Coronary artery (tissue), 2 donors: ENCODE results near the gene BCL2L11.
A peak's percentile ranks its signal among the peaks of the same experiment; 100 is the strongest.
"Not testable (repeated sequence)": the region's sequence is repeated elsewhere in the genome, so short reads cannot be mapped to it uniquely, and the experiment has no call there.

Experiments
- DNase-seq: peaks from one replicate; pipeline ENCODE4 v3.0.0-alpha.2; 2017; ENCODE audit warnings: low spot score
- H3K27ac ChIP-seq, 2 donors: fragments of 200-600 bp; sonication (generic); one replicate each; pipeline ENCODE4 v1.5.1; 2016 to 2019
- H3K4me3 ChIP-seq: fragments of 200-600 bp; sonication (generic); 2 replicates; pipeline ENCODE4 v1.5.1; 2016; ENCODE audit warnings: mild to moderate bottlenecking, moderate library complexity
- TF ChIP-seq, protein P1 (sequence below): fragments of 200-600 bp; sonication (generic); IDR thresholded peaks from one replicate; pipeline ENCODE4 v1.5.1; 2019; ENCODE audit warnings: antibody characterized with exemption

The BCL2L11 gene

GRCh38 chr2:111120253-111121027 lies at the start of gene BCL2L11:
Gene BCL2L11, plus strand, starts transcription at chr2:111120914. Its CDS starts 2,832 bp downstream, at chr2:111123746.
- H3K27ac ChIP-seq = peak within 1 kb of the TSS; percentile 70 to 88
- TF ChIP-seq, protein P1, sequence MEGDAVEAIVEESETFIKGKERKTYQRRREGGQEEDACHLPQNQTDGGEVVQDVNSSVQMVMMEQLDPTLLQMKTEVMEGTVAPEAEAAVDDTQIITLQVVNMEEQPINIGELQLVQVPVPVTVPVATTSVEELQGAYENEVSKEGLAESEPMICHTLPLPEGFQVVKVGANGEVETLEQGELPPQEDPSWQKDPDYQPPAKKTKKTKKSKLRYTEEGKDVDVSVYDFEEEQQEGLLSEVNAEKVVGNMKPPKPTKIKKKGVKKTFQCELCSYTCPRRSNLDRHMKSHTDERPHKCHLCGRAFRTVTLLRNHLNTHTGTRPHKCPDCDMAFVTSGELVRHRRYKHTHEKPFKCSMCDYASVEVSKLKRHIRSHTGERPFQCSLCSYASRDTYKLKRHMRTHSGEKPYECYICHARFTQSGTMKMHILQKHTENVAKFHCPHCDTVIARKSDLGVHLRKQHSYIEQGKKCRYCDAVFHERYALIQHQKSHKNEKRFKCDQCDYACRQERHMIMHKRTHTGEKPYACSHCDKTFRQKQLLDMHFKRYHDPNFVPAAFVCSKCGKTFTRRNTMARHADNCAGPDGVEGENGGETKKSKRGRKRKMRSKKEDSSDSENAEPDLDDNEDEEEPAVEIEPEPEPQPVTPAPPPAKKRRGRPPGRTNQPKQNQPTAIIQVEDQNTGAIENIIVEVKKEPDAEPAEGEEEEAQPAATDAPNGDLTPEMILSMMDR = no peak
- H3K4me3 ChIP-seq = peak within 1 kb of the TSS; percentile 90
- DNase-seq = peak; percentile 90

- H3K27ac ChIP-seq = peak overlapping the region; percentile 28 to 60
- no peak for DNase-seq
- H3K4me3 ChIP-seq = no peak overlapping the region
- TF ChIP-seq, protein P1 = no peak
Measured at GRCh38 chr2:111071600-111072171, 49.0 kb upstream of the BCL2L11 start.

DNA sequence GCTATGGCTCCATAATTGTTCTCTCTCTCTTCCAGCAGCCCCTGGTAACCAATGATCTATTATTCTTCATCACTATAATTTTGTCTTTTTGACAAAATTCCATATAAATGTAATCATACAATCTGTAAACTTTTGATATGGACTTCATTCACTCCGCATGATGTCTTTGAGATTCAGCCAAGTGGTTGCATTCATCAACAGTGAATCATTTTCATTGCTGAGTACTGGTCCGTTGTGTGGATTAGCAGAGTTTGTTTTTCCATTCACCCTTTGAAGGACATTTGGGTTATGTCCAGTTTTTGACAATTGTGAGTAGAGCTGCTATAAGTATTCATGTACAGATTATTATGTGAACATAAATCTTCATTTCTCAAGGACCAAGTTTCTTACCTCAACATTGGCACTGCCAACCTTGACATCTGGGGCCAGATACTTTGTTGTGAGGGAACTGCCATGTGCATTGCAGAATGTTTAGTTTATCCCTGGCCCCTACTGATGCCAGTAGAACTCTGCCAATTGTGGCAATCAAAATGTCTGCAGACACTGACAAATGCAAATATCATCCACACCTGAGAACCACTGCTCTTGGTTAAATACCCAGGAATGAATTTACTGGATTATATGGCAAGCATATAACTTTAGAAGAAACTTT lies 48.4 kb upstream of the BCL2L11 start:
- no peak for DNase-seq
- H3K27ac ChIP-seq = peak overlapping the region; percentile 28 to 60
- TF ChIP-seq, protein P1 = no peak
- no peak overlapping the region for H3K4me3 ChIP-seq

DNA sequence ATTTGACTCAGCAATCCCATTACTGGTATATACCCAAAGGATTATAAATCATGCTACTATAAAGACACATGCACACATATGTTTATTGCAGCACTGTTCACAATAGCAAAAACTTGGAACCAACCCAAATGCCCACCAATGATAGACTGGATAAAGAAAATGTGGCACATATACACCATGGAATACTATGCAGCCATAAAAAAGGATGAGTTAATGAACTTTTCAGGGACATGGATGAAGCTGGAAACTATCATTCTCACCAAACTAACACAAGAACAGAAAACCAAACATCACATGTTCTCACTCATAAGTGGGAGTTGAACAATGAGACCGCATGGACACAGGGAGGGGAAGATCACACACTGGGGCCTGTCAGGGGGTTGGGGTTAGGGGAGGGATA lies 38.1 kb upstream of the BCL2L11 start:
- not testable (repeated sequence) for H3K4me3 ChIP-seq, DNase-seq, H3K27ac ChIP-seq

GRCh38 chr2:111091811-111092211 lies 28.9 kb upstream of the BCL2L11 start:
- TF ChIP-seq, protein P1 = no peak
- Histone ChIP-seq H3K4me3 (no peak overlapping the region), H3K27ac (no peak overlapping the region)
- no peak for DNase-seq

- Histone ChIP-seq H3K4me3 (no peak overlapping the region), H3K27ac (no peak overlapping the region)
- DNase-seq = no peak
- TF ChIP-seq, protein P1 = no peak
Measured at GRCh38 chr2:111094691-111095090, 26.0 kb upstream of the BCL2L11 start.

- Histone ChIP-seq H3K4me3 (no peak overlapping the region), H3K27ac (no peak overlapping the region)
Measured at GRCh38 chr2:111095434-111095833, 25.3 kb upstream of the BCL2L11 start.

More at GRCh38 chr2:111095434-111095833, 25.3 kb upstream of the BCL2L11 start:
- TF ChIP-seq, protein P1 = no peak
- no peak for DNase-seq
